Measurements from ENCODE around the gene CASKIN1.

CASKIN1 gene

DNA sequence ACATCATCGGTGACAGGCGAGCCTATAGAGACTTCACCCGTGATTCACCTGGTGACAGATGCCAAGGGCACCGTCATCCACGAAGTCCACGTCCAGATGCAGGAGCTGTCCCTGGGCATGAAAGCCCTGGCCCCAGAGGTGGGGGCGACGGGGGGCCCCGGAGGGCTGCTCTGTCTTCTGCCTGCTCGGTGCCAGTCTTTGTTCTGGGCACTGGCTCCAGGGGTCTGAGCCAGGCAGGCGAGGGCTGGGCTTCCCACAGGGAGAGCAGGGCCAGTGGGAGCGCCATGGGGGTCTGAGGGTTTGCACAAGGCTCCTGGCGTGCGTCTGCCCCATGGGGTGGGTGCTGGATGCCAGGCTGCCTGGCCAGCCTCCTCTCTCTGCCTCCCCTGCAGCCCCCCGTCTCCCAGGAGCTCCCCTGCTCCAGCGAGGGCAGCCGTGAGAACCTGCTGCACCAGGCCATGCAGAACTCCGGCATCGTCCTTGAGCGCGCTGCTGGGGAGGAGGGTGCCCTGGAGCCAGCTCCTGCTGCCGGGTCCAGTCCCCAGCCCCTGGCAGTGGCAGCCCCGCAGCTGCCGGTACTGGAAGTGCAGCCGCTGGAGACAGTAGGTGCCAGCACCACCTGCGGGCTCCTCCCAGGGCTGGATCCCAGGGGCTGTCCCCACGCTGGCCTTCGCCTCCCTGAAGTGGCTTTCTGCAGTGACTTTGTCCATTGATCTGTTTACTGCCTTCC, 36.8 kb upstream of the CASKIN1 start:
- no peak for DNase-seq

DNA sequence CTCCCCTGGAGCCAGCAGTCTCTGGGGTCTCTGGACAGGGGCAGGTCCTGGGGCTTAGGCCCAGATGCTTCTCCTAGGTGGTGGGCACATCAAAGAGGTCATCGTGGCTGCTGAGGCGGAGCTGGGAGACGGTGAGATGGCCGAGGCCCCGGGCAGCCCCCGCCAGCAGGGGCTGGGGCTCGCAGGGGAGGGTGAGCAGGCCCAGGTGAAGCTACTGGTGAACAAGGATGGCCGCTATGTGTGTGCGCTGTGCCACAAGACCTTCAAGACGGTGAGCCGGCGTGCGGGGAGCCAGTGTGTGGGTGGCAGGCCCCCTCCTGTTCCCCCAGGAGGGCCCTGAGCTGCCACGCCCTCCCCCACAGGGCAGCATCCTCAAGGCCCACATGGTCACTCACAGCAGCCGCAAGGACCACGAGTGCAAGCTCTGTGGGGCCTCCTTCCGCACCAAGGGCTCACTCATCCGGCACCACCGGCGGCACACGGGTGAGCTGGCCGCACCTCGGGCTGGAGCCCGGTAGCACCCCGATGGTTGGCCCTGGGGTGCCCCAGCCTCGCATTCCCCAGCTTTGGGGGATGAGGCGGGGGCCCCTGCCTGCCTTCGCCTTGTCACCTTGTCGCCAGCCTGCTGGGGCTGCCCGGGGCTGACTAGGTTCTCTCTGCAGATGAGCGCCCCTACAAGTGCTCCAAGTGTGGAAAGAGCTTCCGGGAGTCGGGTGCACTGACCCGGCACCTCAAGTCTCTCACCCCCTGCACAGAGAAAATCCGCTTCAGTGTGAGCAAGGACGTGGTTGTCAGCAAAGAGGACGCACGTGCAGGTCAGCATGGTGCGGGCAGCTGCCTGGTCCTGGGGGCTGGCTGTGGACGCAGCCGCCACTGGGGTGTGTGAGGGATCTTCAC, 35.9 kb upstream of the CASKIN1 start:
- no peak for DNase-seq

DNA sequence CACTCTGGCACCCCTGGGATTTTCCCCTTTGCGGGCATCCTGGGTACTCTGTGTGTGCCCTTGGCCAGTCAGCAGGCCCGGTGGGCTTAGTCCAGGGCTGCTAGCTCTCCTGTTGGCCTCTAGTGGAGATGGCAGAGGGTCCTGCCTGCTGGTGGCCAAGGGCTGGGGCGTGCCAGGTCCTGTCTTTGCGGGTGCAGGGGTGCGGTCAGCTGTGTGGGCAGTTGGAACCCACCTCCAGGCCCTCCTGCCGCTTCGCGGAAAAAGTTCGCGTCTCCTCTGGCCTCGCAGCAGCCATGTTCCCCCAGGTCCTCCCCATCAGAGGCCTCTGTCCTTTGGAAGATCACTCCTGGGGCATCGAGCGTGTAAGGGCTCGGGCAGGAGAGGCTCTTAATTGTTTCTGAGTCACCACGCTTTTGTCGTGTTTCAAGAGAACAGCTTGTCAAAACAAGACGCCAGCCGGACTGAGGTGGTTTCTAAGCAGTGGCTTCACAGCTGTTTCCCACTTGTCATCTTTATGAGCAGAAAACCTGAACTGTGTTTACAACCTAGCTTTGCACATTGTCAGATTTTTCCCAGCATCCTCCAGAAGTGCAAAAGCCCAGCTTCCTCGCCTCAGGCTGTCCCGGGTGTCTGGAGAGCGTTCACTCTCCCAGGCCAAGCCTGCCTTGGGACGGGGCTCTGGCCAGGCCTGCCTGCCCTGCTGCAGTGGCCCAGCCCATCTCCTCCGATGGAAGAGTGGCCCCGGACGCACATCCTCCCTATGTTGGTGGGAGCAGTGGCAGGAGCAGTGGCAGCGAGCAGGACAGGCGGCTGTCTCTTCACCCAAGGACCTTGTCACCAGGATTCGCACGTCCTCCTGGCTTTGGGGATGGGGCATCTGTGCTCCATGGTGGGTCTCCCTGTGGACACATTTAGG, 34.9 kb upstream of the CASKIN1 start:
- no peak for DNase-seq

DNA sequence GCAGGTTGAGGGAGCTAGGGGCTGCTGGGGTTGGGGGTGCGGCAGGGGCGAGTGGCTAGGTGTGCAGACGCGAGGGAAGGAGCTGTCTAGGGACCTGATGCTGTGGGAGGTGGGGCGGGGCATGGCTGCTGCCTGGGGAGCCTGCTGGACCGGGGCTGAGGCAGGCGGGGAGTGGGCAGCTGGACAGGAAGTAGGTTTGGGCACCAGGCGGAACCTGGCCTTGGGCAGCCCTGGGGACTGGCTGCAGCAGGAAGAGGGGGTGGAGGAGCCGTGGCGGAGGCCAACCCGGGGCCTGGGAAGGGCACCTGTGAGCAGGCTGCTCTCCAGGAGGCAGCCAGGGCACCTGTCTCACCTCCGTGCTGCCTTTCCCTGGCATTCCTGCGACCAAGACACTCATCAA, 34.0 kb upstream of the CASKIN1 start:
- no peak for DNase-seq

DNA sequence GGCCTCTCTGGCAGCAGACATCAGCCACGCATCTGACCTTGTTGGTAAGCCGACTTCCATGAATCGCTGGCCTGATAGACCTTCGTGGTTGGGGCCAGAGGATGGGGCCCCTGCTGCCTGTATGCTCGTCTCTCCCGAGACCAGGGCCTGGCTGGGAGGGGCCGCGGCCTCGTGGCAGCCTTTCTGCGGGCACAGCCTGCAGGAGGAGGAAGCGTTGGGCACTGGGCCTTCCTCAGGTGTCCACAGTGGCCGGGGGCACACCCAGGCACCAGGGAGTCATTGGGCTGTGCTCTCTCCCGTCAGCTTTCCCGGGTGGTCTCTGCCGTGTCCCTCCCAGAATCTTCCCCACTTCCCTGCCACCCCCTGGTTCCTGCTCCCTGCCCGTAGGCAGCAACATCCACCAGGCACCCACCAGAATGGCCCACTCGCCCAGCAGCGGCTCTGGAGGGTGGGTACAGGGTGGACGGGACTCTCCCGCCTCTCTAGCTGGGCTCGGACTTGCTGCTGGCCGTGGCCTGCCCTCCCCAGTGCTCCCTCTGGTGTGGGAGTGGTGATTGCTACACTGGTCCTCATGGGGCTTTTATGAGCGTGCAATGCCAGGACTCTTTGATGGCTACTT, 33.3 kb upstream of the CASKIN1 start:
- DNase-seq, result no peak

DNA sequence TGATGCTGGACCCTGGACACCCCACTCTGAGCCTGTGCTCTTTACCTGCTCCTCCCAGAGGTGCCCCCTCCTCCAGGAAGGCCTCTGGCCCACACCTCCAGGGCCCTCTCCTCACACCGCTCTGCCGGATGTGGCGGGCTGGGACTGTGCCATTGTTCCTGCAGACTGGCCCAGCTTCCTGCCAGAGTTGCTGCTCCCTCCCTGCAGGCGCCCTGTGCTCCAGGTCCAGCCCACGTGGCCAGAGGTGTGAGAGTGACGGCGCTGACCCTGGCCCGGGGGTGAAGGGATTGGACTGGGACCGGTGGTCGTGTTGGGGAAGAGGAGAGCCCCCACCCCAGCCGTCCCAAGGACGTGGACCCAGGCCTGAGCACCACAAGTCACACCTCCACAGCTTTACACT, 32.7 kb upstream of the CASKIN1 start:
- DNase-seq, result no peak

DNA sequence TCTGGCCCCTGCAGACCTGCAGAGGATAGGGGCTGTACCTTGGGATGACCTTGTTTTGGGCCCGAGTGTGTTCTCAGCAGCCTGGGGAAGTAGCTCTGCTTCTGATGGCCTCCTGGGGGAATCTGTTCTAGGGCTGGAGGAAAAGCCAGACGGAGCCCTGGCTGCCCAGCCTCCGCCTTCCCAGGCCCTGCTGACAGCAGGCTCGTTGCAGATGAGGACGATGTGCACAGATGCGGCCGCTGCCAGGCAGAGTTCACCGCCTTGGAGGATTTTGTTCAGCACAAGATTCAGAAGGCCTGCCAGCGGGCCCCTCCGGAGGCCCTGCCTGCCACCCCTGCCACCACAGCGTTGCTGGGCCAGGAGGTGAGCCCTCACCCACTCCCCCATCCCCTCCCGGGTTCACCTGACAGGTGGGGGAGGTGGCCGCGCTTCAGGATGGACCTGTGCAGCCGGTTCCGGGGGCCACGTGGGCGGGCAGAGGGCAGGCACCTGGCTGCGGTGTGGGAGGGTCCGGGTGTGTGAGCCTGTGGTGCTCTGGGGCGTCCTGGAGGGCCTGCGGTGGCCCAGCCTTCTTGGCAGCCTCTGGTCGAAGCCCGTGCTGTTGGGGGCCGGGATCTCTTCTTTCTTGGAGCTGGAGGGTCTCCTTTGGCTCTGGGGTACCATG, 31.9 kb upstream of the CASKIN1 start:
- DNase-seq, result no peak

DNA sequence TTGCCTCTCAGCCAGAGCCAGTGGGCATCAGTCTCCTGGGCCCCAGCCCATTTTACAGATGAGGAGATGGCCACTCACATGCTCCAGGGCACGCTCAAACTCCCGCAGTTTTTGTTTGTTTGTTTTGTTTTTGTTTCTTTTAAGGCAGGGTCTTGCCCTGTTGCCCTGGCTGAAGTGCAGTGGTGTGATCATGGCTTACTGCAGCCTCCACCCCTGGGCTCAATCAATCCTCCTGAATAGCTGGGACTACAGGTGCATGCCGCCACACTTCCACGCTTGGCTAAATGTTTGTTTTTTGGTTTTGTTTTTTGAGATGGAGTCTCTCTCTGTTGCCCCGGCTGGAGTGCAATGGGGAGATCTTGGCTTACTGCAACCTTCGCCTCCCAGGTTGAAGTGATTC, 30.5 kb upstream of the CASKIN1 start:
- DNase-seq, result no peak

DNA sequence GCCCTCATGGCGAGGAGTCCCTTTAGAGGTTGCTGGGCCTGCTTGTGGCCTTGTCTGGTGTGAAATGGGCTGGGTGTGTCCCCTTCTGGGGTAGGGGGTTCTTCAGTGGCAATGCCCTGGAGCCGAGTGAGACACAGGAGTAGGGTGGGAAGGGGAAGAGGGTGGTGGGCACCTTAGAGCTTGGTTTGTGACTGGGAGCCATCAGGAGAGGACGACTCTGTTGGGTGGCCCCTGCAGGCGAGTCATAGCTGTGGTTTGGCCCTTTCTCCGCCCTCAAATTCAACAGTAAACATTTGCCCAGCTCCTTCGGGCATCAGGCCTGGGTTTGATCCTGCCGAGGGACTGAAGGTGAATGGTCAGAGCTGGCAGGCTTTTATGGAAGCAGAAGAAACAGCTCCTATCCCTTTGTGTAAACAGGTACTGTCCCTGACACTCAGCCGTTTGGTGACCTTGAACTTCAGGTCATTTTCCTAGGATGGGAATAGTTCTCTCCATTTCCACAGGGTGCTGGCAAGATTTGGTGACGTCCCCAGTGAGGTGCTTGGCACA, 29.9 kb upstream of the CASKIN1 start:
- DNase-seq, result no peak

DNA sequence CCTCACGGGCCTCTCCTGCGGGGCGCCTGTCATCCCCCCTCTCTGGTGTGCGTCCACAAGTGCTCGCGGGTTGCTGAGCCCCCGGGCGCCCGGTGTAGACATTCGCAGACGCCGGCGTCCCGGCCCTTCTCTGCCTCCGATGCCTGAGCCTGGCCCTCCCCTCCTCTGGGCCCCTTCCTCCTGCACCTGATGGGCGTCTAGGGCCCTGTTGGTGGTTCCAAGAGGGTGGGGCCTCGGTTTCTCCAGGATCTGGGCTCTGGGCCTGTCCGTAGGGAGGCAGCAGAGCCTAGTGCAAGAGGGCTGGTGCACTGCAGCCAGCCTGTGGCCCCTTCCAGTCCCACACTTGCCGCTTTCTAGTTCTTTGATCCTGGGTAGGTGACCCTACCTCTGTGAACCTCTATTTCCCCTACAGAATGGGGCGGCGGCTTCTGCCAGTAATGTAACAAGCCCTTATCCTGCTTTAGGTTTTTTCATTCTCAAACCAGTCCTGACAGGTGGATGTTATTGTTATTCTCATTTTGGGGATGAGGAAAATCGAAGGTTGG, 27.6 kb upstream of the CASKIN1 start:
- peak; percentile 15 to 19 for DNase-seq

DNA sequence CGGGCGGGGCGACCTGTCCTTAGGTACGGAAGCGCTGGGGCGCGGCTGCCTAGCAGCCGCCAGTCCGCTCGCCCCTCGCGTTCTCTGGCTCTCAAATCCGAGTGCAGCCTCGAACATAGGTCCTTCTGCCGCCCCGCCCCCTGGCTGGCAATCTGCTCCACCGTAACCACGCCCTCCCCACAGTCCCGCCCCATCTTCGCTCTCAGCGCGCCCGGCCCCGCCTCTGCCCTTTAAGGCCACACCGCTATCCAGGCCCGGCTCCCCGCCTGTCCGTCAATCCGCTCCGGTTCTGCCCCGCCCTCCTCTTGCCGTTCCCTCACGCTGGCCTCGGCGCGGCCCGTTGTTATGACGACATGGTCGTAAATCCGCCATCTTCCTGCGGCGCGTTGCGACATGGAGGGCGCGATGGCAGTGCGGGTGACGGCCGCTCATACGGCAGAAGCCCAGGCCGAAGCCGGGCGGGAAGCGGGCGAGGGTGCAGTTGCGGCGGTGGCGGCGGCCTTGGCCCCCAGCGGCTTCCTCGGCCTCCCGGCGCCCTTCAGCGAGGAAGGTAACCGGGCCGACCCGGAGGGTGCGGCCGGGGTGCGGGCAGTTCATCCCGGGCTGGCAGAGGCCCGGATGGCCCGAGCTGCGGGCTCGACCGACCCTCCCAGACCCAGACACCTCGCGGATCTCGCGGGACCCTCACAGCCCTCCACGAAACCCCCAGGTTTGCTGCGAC, 27.0 kb upstream of the CASKIN1 start, which contains the start of gene E4F1:
TSS of gene E4F1 (plus strand) at position 371 of the 721 bp plus-strand sequence. CDS start at position 394, 23 bp downstream.
- DNase-seq, result peak; percentile 99 to 100

DNA sequence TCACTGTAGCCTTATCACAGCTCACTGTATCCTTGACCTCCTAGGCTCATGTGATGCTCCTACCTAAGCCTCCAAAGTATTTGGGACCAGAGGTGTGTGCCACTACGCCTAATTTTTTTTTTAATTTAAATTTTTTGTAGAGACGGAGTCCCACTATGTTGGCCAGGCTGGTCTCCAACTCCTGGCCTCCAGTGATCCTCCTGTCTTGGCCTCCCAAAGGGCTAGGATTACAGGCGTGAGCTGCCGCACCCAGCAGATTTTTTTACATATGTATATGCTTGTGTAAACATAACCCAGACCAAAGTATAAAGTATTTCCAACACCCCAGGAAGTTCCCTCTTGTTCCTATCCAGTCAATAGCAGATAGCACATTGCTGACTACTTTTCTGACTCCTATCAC, 19.9 kb upstream of the CASKIN1 start:
- no peak for DNase-seq

DNA sequence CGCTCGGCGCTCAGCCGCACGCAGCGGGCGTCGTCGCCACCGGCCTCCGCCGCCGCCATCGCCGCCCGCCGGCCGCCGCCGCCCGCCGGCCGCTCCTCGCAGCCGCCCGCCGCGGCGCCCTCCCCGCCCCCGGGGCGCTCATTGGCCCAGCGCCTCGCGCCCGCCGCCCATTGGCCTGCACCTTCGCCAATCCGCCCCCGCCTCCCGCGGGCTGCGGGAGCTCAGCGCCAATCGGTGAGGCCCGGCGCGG, 18.2 kb upstream of the CASKIN1 start, which contains the start of gene PGP:
TSS of gene PGP (minus strand) at position 122 of the 250 bp plus-strand sequence. CDS start at position 59, 63 bp downstream.
- no peak for DNase-seq

DNA sequence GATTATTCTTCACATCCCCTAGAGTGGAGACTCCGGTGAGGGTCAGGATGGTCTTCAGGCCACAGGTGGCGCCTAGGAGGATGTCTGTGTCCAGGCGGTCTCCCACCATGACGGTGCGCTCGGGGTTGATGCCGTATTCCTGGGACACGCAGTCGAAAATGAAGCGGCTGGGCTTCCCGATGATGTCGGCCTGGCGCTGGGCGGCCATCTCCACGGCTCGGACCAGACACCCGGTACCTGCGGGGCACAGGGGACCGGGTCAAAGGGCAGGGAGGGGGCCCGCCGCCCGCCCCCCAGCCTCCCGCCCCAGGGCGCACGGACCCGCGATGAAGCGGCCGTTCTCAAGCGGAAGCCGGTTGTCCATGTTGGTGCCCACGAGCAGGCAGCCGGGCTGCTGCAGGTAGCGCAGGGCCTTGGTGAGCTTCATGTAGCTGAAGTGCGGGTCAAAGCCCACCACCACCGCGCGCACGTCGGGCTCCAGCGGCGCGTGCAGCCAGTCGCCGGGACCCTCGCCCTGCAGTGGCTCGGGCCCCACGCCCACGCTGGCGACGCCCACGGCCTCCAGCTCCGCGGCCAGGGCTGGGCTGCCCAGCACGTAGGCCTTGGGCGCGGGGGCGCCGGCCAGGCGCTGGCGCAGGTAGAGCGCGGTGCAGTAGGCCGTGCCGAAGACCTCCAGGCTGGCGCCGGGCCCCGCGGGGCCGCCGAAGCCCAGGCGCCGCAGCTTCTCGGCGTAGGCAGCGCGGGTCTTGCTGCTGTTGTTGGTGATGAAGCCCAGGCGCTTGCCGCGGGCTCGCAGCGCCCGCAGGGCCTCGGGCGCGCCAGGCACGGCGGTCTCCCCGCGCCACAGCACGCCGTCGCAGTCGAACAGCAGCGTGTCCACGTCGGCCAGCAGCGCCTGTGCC, 17.7 kb upstream of the CASKIN1 start:
- no peak for DNase-seq

DNA sequence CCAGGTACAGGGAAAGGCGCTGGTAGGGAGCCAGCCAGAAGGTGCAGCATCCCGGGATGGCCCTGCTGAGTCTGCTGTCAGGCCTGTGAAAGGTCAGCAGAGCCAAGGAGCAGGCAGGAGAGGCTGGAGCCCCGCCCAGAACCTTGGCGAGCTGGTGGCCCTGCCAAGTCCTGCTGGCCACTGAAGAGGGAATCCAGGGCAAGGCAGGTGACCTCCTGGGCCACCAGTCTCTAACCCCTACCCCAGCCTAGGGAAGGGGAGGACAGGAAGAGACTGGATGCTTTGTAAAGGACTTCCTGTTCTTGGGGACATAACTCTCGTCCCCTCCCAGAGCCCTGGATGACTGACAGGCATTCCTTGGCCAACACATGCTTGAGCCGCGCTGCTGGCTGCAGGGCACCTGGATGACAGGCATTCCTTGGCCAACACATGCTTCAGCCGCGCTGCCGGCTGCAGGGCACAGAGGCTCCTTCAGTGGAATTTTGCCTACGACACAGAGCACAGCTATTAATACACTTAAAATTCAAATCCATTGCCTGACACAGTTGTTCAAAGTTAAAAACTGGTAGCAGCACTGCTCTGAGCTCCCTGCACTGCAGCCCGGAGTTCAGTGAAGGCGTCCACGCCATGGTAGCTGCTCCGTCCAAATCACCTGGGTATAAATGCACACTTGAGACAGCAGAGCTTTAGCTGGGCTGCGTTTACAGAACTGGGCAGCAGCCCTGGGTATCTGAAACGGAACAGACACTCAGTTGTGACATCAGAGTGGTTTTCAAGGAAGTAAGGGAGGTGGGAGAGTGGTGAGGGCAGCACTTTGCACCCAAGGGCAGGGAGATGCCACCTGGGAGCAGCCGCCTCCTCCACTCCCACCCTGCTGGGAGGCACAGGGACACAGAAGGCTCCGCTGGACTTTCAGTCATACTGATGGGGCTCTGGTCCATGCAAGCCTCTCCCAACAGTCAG, 16.2 kb upstream of the CASKIN1 start:
- DNase-seq, result no peak

DNA sequence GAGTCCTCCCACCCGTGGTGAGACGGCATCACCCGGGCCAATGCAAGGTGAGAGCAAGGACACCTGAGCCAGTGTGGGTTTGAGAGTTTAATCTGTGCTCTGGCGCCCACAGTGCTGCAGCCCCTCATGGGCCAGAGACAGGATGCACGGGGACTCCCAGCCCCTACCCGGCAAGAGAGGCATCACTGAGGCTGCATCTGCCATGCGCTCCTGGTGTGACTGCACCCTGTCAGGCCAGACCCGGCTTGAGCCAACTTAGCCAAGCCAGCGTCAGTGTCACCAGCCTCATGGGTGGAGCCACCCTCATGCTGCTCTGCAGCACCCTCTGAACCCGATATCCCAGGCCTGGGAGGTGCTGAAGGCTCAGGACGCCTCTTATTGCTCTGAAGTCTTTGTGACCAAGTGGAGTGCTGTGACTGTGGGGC, 15.5 kb upstream of the CASKIN1 start:
- no peak for DNase-seq

DNA sequence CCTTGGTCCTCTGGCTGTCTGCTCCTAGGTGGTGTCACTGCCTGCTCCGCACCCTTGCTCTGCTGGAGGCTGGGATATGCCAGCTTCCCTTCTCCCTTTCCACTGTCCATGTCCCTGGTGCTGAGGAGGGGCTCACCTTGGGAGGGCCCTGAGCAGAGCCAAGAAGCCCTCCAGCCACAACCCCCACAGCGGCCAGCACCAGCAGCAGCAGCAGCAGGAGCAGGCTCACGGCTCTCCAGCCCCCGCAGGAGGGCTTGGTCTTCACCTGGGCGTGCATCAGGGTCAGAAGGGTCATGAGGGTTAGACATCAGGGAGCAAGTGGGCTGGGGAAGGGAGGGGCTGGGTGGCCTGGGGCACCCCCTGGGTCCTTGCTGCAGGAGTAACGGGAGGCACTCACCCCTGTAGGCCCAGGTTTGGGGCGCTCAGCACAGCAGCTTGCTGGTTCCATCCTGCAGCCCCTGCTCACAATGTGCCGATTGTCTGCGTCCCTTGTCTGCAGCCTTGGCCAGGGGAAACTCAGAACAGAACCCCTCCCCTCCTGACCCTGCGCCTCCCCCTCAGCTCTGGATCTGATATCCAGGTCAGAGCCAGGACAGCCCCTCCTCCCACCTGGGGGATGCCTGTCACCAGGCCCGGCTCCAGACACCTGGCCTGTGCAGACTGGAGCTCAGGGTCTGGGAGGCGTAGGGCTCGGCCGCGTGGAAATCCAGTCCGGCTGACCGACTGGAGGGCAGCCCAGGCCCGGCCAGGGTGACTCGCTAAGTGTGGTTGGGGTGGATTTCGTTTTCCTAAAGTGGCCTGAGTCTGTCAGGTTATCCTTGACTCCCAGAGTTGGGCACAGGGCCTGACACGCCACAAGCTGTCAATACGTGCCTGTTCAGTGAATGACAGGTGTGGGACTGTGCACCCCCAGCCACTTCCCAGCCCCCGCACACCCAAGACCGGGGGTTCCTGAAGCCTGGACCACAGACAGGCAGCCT, 14.3 kb upstream of the CASKIN1 start, which contains the start of gene BRICD5:
TSS of gene BRICD5 (minus strand) at position 478 of the 980 bp plus-strand sequence. CDS start at position 448, 30 bp downstream.
- DNase-seq, result no peak
